ENCODE results near the gene RAB6D. TPM values are rescaled to one million over a fixed set of nuclear protein-coding genes. Genes with fewer than 3 reads are reported as not detected.
"Not testable (repeated sequence)": the region's sequence is repeated elsewhere in the genome, so short reads cannot be mapped to it uniquely, and the experiment has no call there.

The RAB6D gene
- 0.59 TPM for total RNA-seq (ENCODE audit: unreplicated experiment)
- long read RNA-seq, partial matches to known transcripts: 0 of 2 reads
- long read RNA-seq, other reads (novel, unspliced or antisense): 0 of 2 reads

GRCh38 chr2:131363703-131364186, at the start of gene RAB6D:
Gene RAB6D (minus strand): TSS chr2:131364168. CDS start chr2:131363720, 448 bp downstream.
- not testable (repeated sequence) for H3K27me3 Mint-ChIP-seq (ENCODE audit: unreplicated experiment); H3K9me3 Mint-ChIP-seq (ENCODE audit: unreplicated experiment); H3K27ac Mint-ChIP-seq (ENCODE audit: unreplicated experiment); H3K36me3 Mint-ChIP-seq (ENCODE audit: low read depth, unreplicated experiment); H3K4me1 Mint-ChIP-seq (ENCODE audit: unreplicated experiment)
- peak; percentile 35 for DNase-seq (ENCODE audit: low spot score)
- peak within 1 kb of the TSS; percentile 77 for H3K4me3 Mint-ChIP-seq (ENCODE audit: unreplicated experiment)

- no peaks in the 10 kb centered on the region for H3K9me3 Mint-ChIP-seq (ENCODE audit: unreplicated experiment)
- no peaks in the 10 kb centered on the region for H3K27me3 Mint-ChIP-seq (ENCODE audit: unreplicated experiment)
- H3K27ac Mint-ChIP-seq (ENCODE audit: unreplicated experiment): no peak overlapping the region
- no peaks in the 10 kb centered on the region for H3K36me3 Mint-ChIP-seq (ENCODE audit: low read depth, unreplicated experiment)
- no peak for DNase-seq (ENCODE audit: low spot score)
- H3K4me1 Mint-ChIP-seq (ENCODE audit: unreplicated experiment): no peaks in the 10 kb centered on the region
- H3K4me3 Mint-ChIP-seq (ENCODE audit: unreplicated experiment): no peak overlapping the region
- TF ChIP-seq CTCF (IDR thresholded peaks at IDR 0.05; ENCODE audit: unreplicated experiment): peak; percentile 86
Measured at GRCh38 chr2:131413148-131413747, 49.3 kb upstream of the RAB6D start.

GRCh38 chr2:131410173-131410572, 46.2 kb upstream of the RAB6D start:
- H3K27ac Mint-ChIP-seq (ENCODE audit: unreplicated experiment): no peak overlapping the region
- TF ChIP-seq CTCF (IDR thresholded peaks at IDR 0.05; ENCODE audit: unreplicated experiment): no peak
- no peaks in the 10 kb centered on the region for H3K9me3 Mint-ChIP-seq (ENCODE audit: unreplicated experiment)
- H3K4me1 Mint-ChIP-seq (ENCODE audit: unreplicated experiment): no peaks in the 10 kb centered on the region
- H3K36me3 Mint-ChIP-seq (ENCODE audit: low read depth, unreplicated experiment): no peaks in the 10 kb centered on the region
- no peak for DNase-seq (ENCODE audit: low spot score)
- H3K4me3 Mint-ChIP-seq (ENCODE audit: unreplicated experiment): no peak overlapping the region
- peaks cover under 1% of the 10 kb centered on the region for H3K27me3 Mint-ChIP-seq (ENCODE audit: unreplicated experiment)

GRCh38 chr2:131408778-131409177, 44.8 kb upstream of the RAB6D start:
- Mint-ChIP-seq H3K4me3 (ENCODE audit: unreplicated experiment) (no peak overlapping the region), H3K36me3 (ENCODE audit: low read depth, unreplicated experiment) (no peaks in the 10 kb centered on the region), H3K9me3 (ENCODE audit: unreplicated experiment) (no peaks in the 10 kb centered on the region), H3K27me3 (ENCODE audit: unreplicated experiment) (peaks cover 2% of the 10 kb centered on the region), H3K27ac (ENCODE audit: unreplicated experiment) (no peak overlapping the region), H3K4me1 (ENCODE audit: unreplicated experiment) (no peaks in the 10 kb centered on the region)
- TF ChIP-seq CTCF (IDR thresholded peaks at IDR 0.05; ENCODE audit: unreplicated experiment): no peak
- no peak for DNase-seq (ENCODE audit: low spot score)

GRCh38 chr2:131408207-131408606, 44.2 kb upstream of the RAB6D start:
- H3K27me3 Mint-ChIP-seq (ENCODE audit: unreplicated experiment): peaks cover 2% of the 10 kb centered on the region
- H3K4me3 Mint-ChIP-seq (ENCODE audit: unreplicated experiment): no peak overlapping the region
- TF ChIP-seq CTCF (IDR thresholded peaks at IDR 0.05; ENCODE audit: unreplicated experiment): no peak
- no peaks in the 10 kb centered on the region for H3K4me1 Mint-ChIP-seq (ENCODE audit: unreplicated experiment)
- no peak overlapping the region for H3K27ac Mint-ChIP-seq (ENCODE audit: unreplicated experiment)
- DNase-seq (ENCODE audit: low spot score): no peak
- no peaks in the 10 kb centered on the region for H3K36me3 Mint-ChIP-seq (ENCODE audit: low read depth, unreplicated experiment)
- H3K9me3 Mint-ChIP-seq (ENCODE audit: unreplicated experiment): no peaks in the 10 kb centered on the region
